Natural killer cell (primary cell): ENCODE results near the gene TTLL11. TPM values are rescaled to one million over a fixed set of nuclear protein-coding genes. Genes with fewer than 3 reads are reported as not detected.

ENCODE experiments used
- ATAC-seq, 3 donors: fragments of 150-1000 bp in 2 of 3; fragments of 200-7000 bp in 1 of 3; cut with Tn5 transposase; 1 replicate in 1 of 3; 2 replicates in 2 of 3; pipeline ENCODE4 v1.10.0; 2021; ENCODE audit warnings: mild to moderate bottlenecking in 2 of 3, moderate library complexity in 2 of 3
- DNase-seq, 2 donors: peaks; one replicate each; pipeline versions ENCODE4 v3.0.0 to v3.0.0-alpha.2; 2013 to 2021; ENCODE audit warnings: mixed read lengths in 1 of 2
- H3K27ac ChIP-seq: one replicate; pipeline ENCODE4 v1.5.1; 2013; ENCODE audit warnings: mild to moderate bottlenecking, low read length
- H3K27me3 ChIP-seq: one replicate; pipeline ENCODE4 v1.6.1; 2013; ENCODE audit warnings: low read length; ENCODE audit not compliant: control insufficient read depth, insufficient read depth
- H3K36me3 ChIP-seq: one replicate; pipeline ENCODE4 v1.6.1; 2013; ENCODE audit warnings: low read length; ENCODE audit not compliant: control insufficient read depth, insufficient read depth
- H3K4me1 ChIP-seq: one replicate; pipeline ENCODE4 v1.6.1; 2013; ENCODE audit warnings: low read length; ENCODE audit not compliant: control insufficient read depth, insufficient read depth
- H3K4me3 ChIP-seq: one replicate; pipeline ENCODE4 v1.5.1; 2013; ENCODE audit warnings: low read length
- H3K9me3 ChIP-seq: one replicate; pipeline ENCODE4 v1.6.1; 2013; ENCODE audit warnings: low read length; ENCODE audit not compliant: control insufficient read depth, insufficient read depth
- H3K27ac Mint-ChIP-seq, 2 donors: one replicate each; pipeline ENCODE4 v1.8.0; 2022; ENCODE audit warnings: mild to moderate bottlenecking in 2 of 2, mixed read lengths in 2 of 2, moderate library complexity in 1 of 2
- H3K27me3 Mint-ChIP-seq, 2 donors: one replicate each; pipeline ENCODE4 v1.8.0; 2022; ENCODE audit warnings: low read depth in 2 of 2, mixed read lengths in 2 of 2
- H3K36me3 Mint-ChIP-seq: one replicate; pipeline ENCODE4 v1.8.0; 2022; ENCODE audit warnings: mixed read lengths
- H3K4me1 Mint-ChIP-seq, 2 donors: one replicate each; pipeline ENCODE4 v1.8.0; 2022; ENCODE audit warnings: mixed read lengths in 2 of 2
- H3K4me3 Mint-ChIP-seq: one replicate; pipeline ENCODE4 v1.8.0; 2022; ENCODE audit warnings: mild to moderate bottlenecking, moderate library complexity, mixed read lengths
- H3K9me3 Mint-ChIP-seq, 2 donors: one replicate each; pipeline ENCODE4 v1.8.0; 2022; ENCODE audit warnings: mixed read lengths in 2 of 2
- WGBS: methylation state at CpG from one replicate; pipeline ENCODE4 v1.1.7; 2013; ENCODE audit warnings: missing lambda C conversion rate; ENCODE audit not compliant: insufficient coverage; 5-methylcytosine and 5-hydroxymethylcytosine counted together
- intact Hi-C: fragments of 100-400 bp; cut with micrococcal nuclease; formaldehyde crosslinking; loops from one replicate; pipeline ENCODE4 v1.14.2; 2022
- total RNA-seq, 4 donors: library from RNA; stranded (reverse); fragments of 120-200 nt in 1 of 4; gene quantifications; one replicate each; pipeline versions ENCODE4 v1.2.3 to v1.2.4, GENCODE V29; 2013 to 2022
- TF ChIP-seq, protein P1 (sequence below): fragments of 200-600 bp; IDR thresholded peaks from one replicate; pipeline ENCODE4 v1.8.0; 2022; ENCODE audit warnings: antibody characterized with exemption

The TTLL11 gene
- total RNA-seq, 3 donors from 2014 or later (not counting 1 experiment from before 2014, with no cell fraction given): 3.4 to 4.6 (median 3.6) TPM

- Histone ChIP-seq H3K4me3 (no peak overlapping the region), H3K27me3 (no peaks in the 10 kb centered on the region), H3K9me3 (no peaks in the 10 kb centered on the region), H3K4me1 (peaks cover 2% of the 10 kb centered on the region), H3K36me3 (no peaks in the 10 kb centered on the region), H3K27ac (no peak overlapping the region)
- TF ChIP-seq, protein P1, sequence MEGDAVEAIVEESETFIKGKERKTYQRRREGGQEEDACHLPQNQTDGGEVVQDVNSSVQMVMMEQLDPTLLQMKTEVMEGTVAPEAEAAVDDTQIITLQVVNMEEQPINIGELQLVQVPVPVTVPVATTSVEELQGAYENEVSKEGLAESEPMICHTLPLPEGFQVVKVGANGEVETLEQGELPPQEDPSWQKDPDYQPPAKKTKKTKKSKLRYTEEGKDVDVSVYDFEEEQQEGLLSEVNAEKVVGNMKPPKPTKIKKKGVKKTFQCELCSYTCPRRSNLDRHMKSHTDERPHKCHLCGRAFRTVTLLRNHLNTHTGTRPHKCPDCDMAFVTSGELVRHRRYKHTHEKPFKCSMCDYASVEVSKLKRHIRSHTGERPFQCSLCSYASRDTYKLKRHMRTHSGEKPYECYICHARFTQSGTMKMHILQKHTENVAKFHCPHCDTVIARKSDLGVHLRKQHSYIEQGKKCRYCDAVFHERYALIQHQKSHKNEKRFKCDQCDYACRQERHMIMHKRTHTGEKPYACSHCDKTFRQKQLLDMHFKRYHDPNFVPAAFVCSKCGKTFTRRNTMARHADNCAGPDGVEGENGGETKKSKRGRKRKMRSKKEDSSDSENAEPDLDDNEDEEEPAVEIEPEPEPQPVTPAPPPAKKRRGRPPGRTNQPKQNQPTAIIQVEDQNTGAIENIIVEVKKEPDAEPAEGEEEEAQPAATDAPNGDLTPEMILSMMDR: no peak
- H3K27ac Mint-ChIP-seq: no peak overlapping the region
- H3K27me3 Mint-ChIP-seq: no peaks in the 10 kb centered on the region
- intact Hi-C loops: no loop called here
- 95% methylated on average over 8 of the region's 13 CpGs for WGBS
- no peaks in the 10 kb centered on the region for H3K4me1 Mint-ChIP-seq
- no peaks in the 10 kb centered on the region for H3K36me3 Mint-ChIP-seq
- H3K4me3 Mint-ChIP-seq: no peak overlapping the region
- H3K9me3 Mint-ChIP-seq: no peaks in the 10 kb centered on the region
- no peak for ATAC-seq
- no peak for DNase-seq
Observed at GRCh38 chr9:121823451-121824169, 269.5 kb downstream of the TTLL11 start.

- H3K9me3 ChIP-seq: no peaks in the 10 kb centered on the region
- no peak overlapping the region for H3K4me3 ChIP-seq
- ATAC-seq (no peak), DNase-seq (peak in 1 of 2 donors; percentile 7)
- H3K36me3 ChIP-seq: no peaks in the 10 kb centered on the region
- WGBS: 82% methylated on average over 34 of the region's 34 CpGs
- no peak overlapping the region for H3K27ac ChIP-seq
- intact Hi-C loops: no loop called here
- Mint-ChIP-seq H3K27ac (no peak overlapping the region), H3K36me3 (no peaks in the 10 kb centered on the region), H3K4me1 (no peaks in the 10 kb centered on the region), H3K27me3 (no peaks in the 10 kb centered on the region), H3K9me3 (no peaks in the 10 kb centered on the region), H3K4me3 (no peak overlapping the region)
- H3K4me1 ChIP-seq: peaks cover 2% of the 10 kb centered on the region
- TF ChIP-seq, protein P1: no peak
- H3K27me3 ChIP-seq: no peaks in the 10 kb centered on the region
Observed at GRCh38 chr9:121822093-121823085, 270.7 kb downstream of the TTLL11 start.

GRCh38 chr9:121821326-121821725, 271.8 kb downstream of the TTLL11 start:
- no peak overlapping the region for H3K27ac Mint-ChIP-seq
- no peak overlapping the region for H3K27ac ChIP-seq

More at GRCh38 chr9:121821326-121821725, 271.8 kb downstream of the TTLL11 start:
- Histone ChIP-seq H3K27me3 (no peaks in the 10 kb centered on the region), H3K36me3 (no peaks in the 10 kb centered on the region), H3K4me3 (no peak overlapping the region), H3K4me1 (peaks cover 2% of the 10 kb centered on the region), H3K9me3 (no peaks in the 10 kb centered on the region)
- TF ChIP-seq, protein P1: no peak
- no peak for ATAC-seq
- H3K4me3 Mint-ChIP-seq: no peak overlapping the region
- H3K36me3 Mint-ChIP-seq: no peaks in the 10 kb centered on the region
- H3K9me3 Mint-ChIP-seq: no peaks in the 10 kb centered on the region
- DNase-seq: no peak
- no peaks in the 10 kb centered on the region for H3K4me1 Mint-ChIP-seq
- 88% methylated on average over 5 of the region's 5 CpGs for WGBS
- H3K27me3 Mint-ChIP-seq: no peaks in the 10 kb centered on the region
- intact Hi-C loops: no loop called here
